GM12892 (cell line): ENCODE measurements around the gene MYOT.

Experiments used
- POLR2A ChIP-seq: IDR thresholded peaks from 2 replicates; pipeline ENCODE4 v1.6.1; 2011; ENCODE audit warnings: low read depth, low read length, control low read depth
- POLR2AphosphoS5 ChIP-seq: IDR thresholded peaks from 2 replicates; pipeline ENCODE4 v1.6.1; 2011; ENCODE audit warnings: low read depth, low read length, control low read depth
- TAF1 ChIP-seq: IDR thresholded peaks from 2 replicates; pipeline ENCODE4 v1.6.1; 2011; ENCODE audit warnings: low read depth, mild to moderate bottlenecking, control low read depth, low read length, borderline replicate concordance

DNA sequence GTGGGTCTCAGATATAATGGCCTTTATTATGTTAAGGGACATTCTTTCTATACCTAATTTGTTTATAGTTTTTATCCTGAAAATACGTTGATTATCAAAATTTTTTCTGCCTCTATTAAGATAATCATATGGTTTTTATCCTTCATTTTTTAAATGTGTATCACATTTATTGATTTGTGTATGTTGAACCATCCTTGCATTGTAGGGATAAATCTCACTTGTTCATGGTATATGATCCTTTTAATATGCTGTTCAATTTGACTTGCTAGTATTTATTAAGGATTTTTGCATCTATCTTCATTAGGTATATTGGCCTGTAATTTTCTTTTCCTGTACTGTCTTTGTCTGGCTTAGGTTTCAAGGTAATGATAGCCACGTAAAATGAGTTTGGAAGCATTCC is 47.1 kb downstream of the MYOT start:
- no peak for TF ChIP-seq POLR2AphosphoS5
- no peak for TF ChIP-seq POLR2A
- TF ChIP-seq TAF1, result no peak
